ENCODE data around the gene RABL2A. TPM values are rescaled to one million over a fixed set of nuclear protein-coding genes. Genes with fewer than 3 reads are reported as not detected.
"Not testable (repeated sequence)": the region's sequence is repeated elsewhere in the genome, so short reads cannot be mapped to it uniquely, and the experiment has no call there.

Gene RABL2A
- total and polyA plus RNA-seq, 12 donors = 3.5 to 14.9 (median 7.3) TPM

DNA sequence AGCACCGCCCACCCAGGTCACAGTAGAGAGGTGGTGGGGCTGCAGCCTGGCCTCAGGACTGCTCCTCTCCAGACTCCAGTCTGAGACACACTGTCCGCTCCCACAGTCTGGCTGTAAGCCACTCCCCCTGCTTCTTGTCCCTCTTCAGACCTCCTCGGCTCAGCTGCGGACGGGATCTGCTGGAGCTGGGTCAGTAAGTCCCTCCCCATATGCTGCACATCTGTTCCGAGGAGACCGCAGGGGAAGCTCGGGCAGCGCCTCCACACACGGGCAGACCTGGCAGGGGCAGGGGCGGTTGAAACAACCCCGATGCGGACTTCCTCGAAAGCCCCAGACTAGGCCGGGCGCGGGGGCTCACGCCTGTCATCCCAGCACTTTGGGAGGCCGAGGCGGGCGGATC, 41.9 kb downstream of the RABL2A start:
- H3K27me3 ChIP-seq; H3K36me3 ChIP-seq; DNase-seq; intact Hi-C loops (cut with DNase I); H3K4me3 ChIP-seq; H3K4me1 ChIP-seq; H3K9me3 ChIP-seq; H3K27ac ChIP-seq: not testable (repeated sequence)
- peak in 2 of 8 donors; percentile 19 to 52 for ATAC-seq
- WGBS, 2 donors = 92 to 94% methylated on average over 20 to 21 of the region's 21 CpGs

DNA sequence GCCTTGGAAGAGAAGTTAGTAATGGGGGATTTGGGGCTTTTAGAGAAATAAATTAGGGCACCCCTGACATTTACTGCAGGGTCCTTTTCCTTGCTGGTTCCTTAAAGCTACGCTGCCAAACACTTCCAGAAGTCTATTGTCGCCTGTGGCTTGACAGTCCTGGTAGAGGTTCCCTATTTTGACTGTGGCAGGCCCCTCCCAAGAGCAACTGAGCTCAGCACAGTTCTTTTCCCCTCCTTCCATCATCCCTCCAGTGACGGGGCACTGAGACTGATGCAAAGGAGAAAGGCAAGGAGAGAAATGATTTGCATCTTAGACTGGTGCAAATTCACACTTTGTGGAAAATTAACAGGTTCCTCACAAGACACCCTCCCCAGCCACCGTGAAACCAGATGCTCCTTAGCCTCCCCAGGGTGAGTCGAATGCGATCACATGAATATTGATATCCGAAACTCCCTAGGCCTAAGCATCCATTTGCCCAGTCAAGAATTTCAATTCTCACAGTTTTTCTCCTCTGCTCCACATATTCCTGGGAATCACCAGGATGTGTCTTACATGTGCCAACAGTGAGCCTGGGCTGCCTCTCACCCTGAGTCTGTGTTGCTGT, 45.4 kb downstream of the RABL2A start:
- no peaks in the 10 kb centered on the region for H3K9me3 ChIP-seq
- intact Hi-C loops (cut with DNase I) = no loop called here
- no peak overlapping the region for H3K27ac ChIP-seq
- TF ChIP-seq, protein P1, sequence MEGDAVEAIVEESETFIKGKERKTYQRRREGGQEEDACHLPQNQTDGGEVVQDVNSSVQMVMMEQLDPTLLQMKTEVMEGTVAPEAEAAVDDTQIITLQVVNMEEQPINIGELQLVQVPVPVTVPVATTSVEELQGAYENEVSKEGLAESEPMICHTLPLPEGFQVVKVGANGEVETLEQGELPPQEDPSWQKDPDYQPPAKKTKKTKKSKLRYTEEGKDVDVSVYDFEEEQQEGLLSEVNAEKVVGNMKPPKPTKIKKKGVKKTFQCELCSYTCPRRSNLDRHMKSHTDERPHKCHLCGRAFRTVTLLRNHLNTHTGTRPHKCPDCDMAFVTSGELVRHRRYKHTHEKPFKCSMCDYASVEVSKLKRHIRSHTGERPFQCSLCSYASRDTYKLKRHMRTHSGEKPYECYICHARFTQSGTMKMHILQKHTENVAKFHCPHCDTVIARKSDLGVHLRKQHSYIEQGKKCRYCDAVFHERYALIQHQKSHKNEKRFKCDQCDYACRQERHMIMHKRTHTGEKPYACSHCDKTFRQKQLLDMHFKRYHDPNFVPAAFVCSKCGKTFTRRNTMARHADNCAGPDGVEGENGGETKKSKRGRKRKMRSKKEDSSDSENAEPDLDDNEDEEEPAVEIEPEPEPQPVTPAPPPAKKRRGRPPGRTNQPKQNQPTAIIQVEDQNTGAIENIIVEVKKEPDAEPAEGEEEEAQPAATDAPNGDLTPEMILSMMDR (IDR thresholded peaks at IDR 0.05) = no peak
- H3K4me3 ChIP-seq = no peak overlapping the region
- H3K27me3 ChIP-seq = no peaks in the 10 kb centered on the region
- 75 to 82% methylated on average over 7 of the region's 7 CpGs for WGBS, 2 donors
- ATAC-seq (no peak), DNase-seq (no peak)
- peaks cover 0 to 27% (median 19%) of the 10 kb centered on the region in 9 donors for H3K4me1 ChIP-seq
- H3K36me3 ChIP-seq = no peaks in the 10 kb centered on the region

DNA sequence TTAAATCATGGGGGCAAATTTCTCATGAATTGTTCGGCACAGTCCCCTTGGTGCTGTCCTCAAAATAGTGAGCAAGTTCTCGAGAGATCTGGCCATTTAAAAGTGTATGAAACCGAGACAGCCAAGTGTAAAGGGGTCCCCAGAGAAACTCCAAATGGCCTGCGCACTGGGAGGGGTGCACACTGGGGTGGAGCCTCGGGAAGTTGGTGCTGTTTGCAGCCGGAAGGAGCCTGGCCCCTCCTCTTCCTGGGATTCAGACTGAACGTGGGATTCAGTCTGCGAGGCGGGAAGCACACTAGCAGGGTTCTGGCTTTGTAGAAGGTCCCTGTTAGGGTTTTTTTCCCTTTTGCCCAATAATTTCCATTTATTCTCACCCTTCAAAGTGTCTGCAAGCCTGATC, 48.8 kb downstream of the RABL2A start:
- intact Hi-C loops (cut with DNase I) = no loop called here
- no peak overlapping the region for H3K4me3 ChIP-seq
- peaks cover 0 to 32% (median 19%) of the 10 kb centered on the region in 9 donors for H3K4me1 ChIP-seq
- peak overlapping the region in 8 of 10 donors; percentile 50 to 85 (median 68) for H3K27ac ChIP-seq
- 43 to 57% methylated on average over 9 of the region's 9 CpGs for WGBS, 2 donors
- no peaks in the 10 kb centered on the region for H3K9me3 ChIP-seq
- TF ChIP-seq, protein P1 (IDR thresholded peaks at IDR 0.05) = no peak
- H3K36me3 ChIP-seq = no peaks in the 10 kb centered on the region
- DNase-seq (peak; percentile 49 to 59), ATAC-seq (peak; percentile 79 to 94 (median 86))
- H3K27me3 ChIP-seq = no peaks in the 10 kb centered on the region

DNA sequence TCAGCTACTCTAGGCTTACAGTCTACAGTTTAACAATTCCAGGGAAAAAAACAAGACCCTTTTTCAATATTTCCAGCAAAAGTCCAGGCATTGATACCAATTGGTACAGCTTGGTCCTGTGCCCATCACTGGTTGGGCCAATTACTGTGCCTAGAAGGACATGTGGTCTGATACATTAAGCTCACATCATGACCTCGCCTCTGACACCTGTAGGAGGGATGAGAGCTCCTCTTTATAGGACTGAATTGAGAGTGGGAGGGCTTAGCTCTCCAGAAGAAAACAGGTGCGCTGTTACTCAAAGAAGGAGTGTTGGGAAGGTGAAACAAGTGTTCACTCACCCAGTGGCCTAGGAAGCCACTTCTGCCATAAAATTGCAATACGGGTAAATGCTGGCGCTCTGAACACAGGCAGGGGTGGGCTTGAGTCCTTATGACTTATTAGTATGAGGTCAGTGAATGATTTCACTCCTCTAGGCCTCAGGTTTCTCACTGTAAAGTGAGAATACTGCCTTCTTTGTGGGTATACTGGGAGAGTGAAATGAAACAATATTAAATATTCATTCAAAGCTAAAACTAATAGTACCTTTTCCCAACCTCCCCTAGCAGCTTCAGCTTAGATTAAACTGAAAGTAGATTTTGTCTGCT, 49.7 kb downstream of the RABL2A start:
- 95 to 98% methylated on average over 4 of the region's 4 CpGs for WGBS, 2 donors
- H3K4me3 ChIP-seq = no peak overlapping the region
- peak overlapping the region in 7 of 10 donors; percentile 51 to 85 (median 73) for H3K27ac ChIP-seq
- TF ChIP-seq, protein P1 (IDR thresholded peaks at IDR 0.05) = no peak
- H3K4me1 ChIP-seq = peaks cover 0 to 32% (median 19%) of the 10 kb centered on the region in 9 donors
- no peaks in the 10 kb centered on the region for H3K36me3 ChIP-seq
- intact Hi-C loops (cut with DNase I) = no loop called here
- ATAC-seq (no peak), DNase-seq (no peak)
- H3K27me3 ChIP-seq = no peaks in the 10 kb centered on the region
- H3K9me3 ChIP-seq = no peaks in the 10 kb centered on the region

DNA sequence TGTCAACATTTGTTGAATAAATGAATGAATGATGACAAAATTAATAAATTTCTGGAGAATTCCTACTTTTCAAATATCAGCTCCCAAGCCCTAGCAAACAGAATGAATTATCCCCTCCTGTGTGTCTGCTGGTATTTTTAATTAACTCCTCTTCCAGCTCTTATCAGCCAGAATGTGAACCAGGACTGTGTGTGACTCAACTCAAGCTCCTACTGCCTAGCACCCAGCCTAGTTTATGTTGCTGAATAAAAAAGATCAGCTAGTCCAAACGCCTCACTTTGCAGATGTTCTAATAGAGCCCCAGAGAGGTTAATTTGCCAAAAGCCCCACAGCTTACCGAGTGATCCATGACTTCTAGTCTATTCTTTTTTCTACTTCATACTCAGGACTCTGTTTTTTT, 50.3 kb downstream of the RABL2A start:
- 53 to 65% methylated on average over 2 of the region's 2 CpGs for WGBS, 2 donors

More for the DNA sequence above, 50.3 kb downstream of the RABL2A start:
- no peaks in the 10 kb centered on the region for H3K9me3 ChIP-seq
- ATAC-seq (peak in 6 of 8 donors; percentile 38 to 89 (median 72)), DNase-seq (no peak)
- no peak overlapping the region for H3K4me3 ChIP-seq
- peaks cover 0 to 32% (median 19%) of the 10 kb centered on the region in 9 donors for H3K4me1 ChIP-seq
- H3K27me3 ChIP-seq = no peaks in the 10 kb centered on the region
- H3K27ac ChIP-seq = peak overlapping the region in 5 of 10 donors; percentile 20 to 85 (median 73)
- intact Hi-C loops (cut with DNase I) = no loop called here
- TF ChIP-seq, protein P1 (IDR thresholded peaks at IDR 0.05) = no peak
- no peaks in the 10 kb centered on the region for H3K36me3 ChIP-seq

Data from heart right ventricle (tissue), 16 donors.